Measurements from ENCODE around the gene FAM117A.

DNA sequence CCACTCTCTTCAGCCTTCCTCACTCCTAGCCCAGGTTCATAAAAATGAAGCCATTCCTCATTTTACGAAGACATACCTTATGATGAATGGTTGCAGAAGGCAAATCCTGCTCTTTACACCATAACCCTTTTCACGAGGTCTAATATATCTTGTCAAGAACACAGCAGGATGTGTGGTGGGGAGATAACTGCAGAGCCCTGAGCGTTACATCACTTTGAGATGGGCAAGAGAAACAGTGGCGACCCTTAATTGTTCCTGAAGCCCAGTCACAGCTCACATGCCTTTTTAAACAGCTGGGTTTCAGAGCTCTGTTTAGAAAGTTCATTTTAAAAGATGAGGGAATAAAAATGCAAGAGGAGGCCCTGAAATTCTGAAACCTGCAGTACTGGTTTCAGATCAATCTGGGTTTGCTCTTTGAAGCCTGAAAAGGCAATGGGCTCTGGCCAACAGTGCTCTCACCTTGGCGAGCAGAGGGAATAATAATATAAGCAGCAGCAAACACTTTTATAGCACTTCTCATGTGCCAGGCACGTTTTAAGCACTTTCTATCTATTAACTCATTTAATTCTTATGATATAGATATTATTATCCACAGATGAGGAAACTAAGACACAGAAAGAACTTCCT lies 2.9 kb downstream of the FAM117A start:
- TF ChIP-seq CTCF (IDR thresholded peaks at IDR 0.05): no peak
- TF ChIP-seq POLR2A (IDR thresholded peaks at IDR 0.05): no peak
- no peak for TF ChIP-seq EP300 (IDR thresholded peaks at IDR 0.05; ENCODE audit: low read depth)
